GM21576 (cell line): ENCODE measurements around the gene SBF2.
A peak's percentile ranks its signal among the peaks of the same experiment; 100 is the strongest.
"Not testable (repeated sequence)": the region's sequence is repeated elsewhere in the genome, so short reads cannot be mapped to it uniquely, and the experiment has no call there.

ENCODE experiments used
- ATAC-seq: cut with Tn5 transposase; IDR thresholded peaks from one replicate; pipeline ENCODE4 v1.9.1; 2021; ENCODE audit warnings: mild to moderate bottlenecking, moderate library complexity; ENCODE audit not compliant: unreplicated experiment

Gene SBF2

DNA sequence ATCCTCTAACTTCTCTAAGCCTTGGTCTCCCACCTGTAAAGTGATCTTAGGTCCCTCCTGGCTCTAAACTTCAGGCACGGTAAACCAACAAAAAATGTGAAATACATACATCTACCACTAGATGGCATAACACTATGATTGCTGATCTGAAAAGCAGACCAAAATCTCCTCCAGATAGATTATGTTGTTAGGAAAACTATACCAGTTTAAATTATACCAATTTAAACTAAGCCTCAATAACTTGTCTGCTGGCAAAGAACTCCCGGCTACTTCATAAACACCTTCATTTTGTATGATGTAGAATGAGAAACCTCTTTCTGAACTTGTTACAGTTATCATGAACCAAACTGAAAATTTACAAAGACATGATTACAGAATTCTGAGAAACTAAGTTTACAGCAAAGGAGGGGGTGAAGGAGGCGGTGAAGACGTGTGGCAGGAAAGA is 85.9 kb downstream of the SBF2 start:
- ATAC-seq: peak; percentile 71

DNA sequence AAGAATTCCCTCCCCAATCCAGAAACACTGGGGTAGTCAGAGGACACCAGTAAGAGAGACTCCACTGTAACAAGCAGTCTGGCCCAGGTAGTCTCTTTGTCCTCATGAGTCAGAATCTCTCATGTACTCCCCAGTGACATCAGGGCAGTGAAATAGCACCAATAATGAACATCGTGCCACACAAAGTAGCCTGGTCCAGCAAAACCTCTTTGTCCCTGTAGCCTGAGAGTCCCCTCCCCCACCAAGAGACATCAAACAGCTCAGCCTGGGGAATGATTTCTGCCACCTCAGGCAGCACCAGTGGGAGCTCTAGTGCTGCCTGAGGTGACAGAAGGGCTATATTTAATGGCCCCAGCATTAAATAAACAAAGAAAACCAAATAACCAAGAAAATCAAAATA is 88.1 kb downstream of the SBF2 start:
- ATAC-seq: no peak

- ATAC-seq: no peak
Observed at GRCh38 chr11:10204021-10204420, 90.0 kb downstream of the SBF2 start.

DNA sequence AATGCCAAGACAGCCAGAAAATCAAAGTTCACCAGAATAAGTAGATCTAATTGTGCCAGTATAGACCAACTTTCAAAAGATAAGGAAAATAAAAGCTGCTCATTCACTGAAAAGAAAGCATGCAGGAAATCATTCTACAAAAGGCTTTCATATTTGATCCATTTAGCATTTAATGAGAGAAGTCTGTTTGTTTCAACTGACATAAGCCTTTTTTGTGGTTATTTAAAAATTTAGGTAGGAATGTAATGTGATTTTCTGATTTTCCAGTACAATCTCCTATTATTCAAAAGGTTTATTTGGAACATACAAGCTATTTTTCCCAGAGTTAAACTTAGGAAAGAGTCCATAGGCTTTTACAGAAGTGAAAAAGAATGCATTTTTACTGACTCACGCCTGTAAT is 92.7 kb downstream of the SBF2 start:
- no peak for ATAC-seq

DNA sequence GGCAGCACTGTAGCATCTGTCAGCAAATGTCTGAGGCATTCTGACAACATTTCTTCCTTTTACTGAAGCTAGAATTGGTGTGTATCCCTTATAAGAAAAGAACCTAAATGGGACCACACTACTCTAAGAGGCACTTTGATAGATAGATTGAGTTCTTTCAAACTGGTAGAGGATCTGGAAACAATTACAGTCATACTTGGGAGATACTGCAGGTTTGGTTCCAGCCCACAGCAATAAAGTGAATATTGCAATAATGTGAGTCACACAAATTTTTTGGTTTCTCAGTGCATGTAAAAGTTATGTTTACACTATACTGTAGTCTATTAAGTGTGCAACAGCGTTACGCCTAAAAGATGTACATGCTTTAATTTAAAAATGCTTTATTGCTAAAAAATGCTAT is 96.9 kb downstream of the SBF2 start:
- ATAC-seq: no peak

DNA sequence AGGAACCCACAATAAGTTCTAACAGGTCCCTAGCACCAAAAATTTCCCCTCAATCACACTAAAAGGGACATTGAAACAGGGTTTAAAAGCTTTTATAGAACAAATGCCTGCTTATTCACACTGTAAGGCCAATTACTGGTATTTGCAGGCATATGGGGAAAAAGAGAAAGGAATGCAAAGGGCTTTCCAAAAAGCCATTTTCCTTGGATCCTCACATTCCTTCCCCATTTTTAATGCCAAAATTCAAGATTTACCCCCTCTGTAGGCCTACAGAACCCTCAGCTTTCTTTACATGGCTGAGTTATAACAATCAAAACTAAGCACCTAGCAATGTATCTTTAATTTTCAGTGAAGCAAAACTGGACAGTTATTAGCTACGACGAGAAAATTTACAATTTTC is 102.0 kb downstream of the SBF2 start:
- no peak for ATAC-seq

DNA sequence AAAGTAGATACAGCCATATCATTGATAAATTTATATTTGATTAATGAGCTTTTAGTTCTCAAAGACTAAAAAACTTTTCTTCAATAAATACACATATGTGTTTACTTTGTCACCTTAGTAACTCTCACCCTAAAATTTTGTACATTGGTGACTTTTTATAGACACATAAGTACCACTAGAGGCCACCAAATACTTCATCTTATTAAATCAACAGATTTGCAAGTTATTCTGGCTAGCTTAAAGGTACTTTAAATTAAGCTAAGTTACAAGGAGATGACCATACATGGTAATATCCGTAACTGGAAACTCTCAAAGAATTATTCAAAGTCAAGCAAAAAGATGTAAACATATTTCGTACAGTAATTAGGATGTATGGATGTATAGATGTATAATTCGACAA is 112.2 kb downstream of the SBF2 start:
- ATAC-seq: no peak

DNA sequence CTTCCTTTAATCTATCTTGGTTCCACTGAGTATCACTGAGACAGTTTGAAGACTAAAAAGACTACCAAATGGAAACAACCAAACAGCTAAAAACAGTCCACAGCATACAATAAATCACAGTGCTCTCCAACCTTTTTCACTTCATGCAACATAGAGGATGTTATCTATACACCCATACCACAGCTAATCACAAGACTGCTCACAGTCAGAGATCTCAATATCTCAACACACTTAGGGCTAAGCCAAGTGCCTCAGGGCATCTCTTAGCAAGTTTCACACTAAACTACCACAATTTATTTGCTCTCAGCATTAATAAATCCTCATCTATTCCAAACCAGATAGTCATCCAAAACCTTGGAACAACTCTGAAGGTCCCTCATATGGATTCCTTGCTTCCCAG is 129.4 kb downstream of the SBF2 start:
- ATAC-seq: no peak

GRCh38 chr11:10162222-10162621 is 131.8 kb downstream of the SBF2 start:
- ATAC-seq: no peak

- ATAC-seq: no peak
Observed at GRCh38 chr11:10160350-10160749, 133.7 kb downstream of the SBF2 start.

GRCh38 chr11:10158461-10158860 is 135.6 kb downstream of the SBF2 start:
- ATAC-seq: no peak

DNA sequence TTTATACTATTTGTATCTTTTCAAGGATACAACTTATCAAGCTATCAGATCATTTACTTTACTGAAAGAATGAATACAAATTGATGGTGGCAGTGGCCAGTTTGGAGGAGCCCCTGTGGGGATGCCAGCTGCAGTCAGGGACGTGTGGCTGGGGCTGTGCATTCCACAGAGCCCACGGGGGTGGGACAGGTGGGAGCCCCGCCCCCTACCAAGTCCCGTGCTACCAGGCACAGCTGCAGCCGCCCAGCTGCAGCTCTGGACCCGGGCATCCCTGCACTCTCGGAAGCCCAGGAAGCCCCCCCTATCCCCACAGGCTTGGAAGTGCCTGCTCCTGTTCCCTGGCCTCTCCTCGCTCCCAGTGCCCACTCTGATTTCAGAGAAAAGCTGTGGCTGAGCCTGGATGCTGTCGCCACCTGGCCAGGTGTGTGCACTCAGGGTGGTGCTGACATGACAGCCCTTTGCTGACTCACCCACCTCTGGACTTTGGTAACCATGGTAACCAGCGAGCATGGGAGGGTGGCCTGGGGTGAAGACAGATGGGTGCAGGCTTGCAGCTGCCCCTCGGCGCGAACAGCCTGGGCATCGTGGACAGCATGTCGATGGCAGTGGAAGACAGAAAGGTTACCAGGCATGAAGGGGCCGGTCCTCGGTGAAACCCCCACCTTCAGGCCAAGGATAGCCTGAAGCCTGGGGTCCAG is 138.1 kb downstream of the SBF2 start:
- ATAC-seq: no peak

- no peak for ATAC-seq
Observed at GRCh38 chr11:10150800-10151199, 143.2 kb downstream of the SBF2 start.

DNA sequence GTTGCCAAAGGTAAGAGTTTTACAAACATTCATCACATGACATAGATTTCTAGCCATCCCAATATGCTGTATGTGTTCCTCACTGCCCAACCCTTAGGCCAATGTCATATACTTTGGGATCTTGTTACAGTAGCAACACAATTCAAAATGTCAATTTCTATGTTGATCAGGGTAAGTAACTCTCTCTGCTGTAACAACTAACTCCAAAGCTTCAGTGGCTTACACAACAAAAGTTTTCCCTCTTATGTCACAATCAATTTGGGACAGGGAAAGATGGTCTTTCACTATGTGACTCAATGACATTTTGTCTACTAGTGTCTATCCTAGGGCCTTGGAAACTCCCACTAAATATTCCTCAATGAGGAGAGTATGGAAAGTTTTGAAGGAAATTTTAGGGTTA is 144.5 kb downstream of the SBF2 start:
- ATAC-seq: no peak

- ATAC-seq: no peak
Observed at GRCh38 chr11:10147195-10147594, 146.8 kb downstream of the SBF2 start.

DNA sequence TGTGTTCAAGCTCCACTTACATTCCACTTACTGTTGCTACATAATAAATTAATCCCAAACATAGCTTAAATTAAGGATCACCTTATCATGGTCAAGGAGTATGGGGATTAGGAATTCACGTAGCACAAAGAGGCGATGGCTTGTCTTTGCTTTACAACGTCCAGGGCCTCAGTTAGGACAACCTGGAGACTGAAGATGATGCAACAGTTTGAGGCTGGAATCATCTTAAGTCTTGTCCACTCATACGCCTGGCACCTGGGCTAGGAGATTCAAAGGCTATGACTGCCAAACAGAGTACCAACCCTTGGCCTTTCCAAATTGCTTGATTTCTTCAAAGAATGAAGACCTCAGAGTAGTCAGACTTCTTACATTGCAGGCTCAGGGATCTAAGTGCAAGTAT is 149.1 kb downstream of the SBF2 start:
- ATAC-seq: no peak

DNA sequence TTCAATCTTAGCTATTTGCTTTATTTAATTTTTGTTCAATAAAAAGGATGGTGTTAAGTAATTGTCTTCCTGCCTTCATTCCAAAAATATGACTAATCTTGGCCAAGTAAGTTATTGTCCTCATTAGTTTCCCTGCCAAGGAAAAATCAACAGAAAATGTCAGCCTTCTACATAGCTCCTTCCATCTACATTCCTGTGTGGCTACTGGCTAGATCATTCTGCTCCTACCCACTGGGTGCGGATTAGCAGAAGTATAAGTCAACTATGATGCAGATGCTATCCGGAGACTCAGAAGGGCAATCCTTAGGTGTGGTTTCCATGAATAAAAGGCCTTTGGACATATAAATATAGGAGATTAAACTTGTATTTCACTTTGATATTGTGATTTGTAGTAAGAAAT is 154.4 kb downstream of the SBF2 start:
- no peak for ATAC-seq

DNA sequence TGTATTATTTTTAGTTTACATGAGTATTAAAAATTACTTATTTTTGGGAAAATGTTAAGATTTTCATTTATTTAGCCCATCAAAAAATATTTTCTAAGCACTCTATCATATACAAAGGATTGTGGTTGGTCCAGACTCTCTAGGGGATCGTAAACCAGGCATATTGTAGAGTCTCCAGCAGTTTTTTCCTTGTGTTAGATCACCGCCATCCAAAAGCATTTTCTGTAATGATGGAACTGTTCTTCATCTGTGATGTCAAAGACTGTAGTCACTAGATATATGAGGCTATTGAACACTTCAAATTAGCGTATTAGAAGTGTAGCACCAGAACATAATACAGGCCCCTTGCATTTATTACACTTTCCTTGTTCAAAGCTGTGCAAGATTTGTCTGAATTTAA is 154.9 kb downstream of the SBF2 start:
- no peak for ATAC-seq

DNA sequence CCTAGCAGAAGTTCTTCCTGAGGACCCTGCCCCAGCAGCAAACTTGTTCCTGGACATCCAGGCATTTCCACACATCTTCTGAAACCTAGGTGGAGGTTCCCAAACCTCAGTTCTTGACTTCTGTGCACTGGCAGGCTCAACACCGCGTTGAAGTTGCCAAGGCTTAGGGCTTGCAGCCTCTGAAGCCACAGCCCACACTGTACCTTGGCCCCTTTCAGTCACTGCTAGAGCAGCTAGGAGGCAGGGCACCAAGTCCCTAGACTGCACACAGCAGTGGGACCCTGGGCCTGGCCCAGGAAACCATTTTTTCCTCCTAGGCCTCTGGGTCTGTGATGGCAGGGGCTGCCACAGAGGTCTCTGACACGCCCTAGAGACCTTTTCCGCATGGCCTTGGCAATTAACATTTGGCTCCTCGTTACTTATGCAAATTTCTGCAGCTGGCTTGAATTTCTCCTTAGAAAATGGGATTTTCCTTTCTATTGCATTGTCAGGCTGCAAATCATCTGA is 159.0 kb downstream of the SBF2 start:
- ATAC-seq: no peak

- ATAC-seq: not testable (repeated sequence)
Observed at GRCh38 chr11:10134226-10134625, 159.8 kb downstream of the SBF2 start.

GRCh38 chr11:10133251-10133650 is 160.8 kb downstream of the SBF2 start:
- not testable (repeated sequence) for ATAC-seq

- no peak for ATAC-seq
Observed at GRCh38 chr11:10130875-10131274, 163.1 kb downstream of the SBF2 start.

DNA sequence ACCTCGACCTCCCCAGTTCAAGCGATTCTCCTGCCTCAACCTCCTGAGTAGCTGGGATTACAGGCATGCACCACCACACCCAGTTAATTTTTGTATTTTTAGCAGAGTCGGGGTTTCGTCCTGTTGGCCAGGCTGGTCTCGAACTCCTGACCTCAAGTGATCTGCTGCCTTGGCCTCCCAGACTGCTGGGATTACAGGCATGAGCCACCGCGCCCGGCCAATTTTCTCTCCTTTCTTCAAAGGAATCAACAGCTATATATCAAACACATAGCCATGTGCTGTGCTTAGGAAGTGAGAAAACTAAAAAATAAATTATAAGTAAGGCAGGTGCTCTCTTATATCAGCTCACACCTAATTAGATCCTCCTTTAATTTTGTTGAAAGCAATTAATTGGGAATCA is 164.8 kb downstream of the SBF2 start:
- ATAC-seq: not testable (repeated sequence)
